H9 (cell line): ENCODE results near the gene ATAD5. TPM values are rescaled to one million over a fixed set of nuclear protein-coding genes. Genes with fewer than 3 reads are reported as not detected.

ENCODE experiments used
- DNase-seq: peaks from one replicate; pipeline ENCODE4 v3.0.0-alpha.2; 2017
- H2AFZ ChIP-seq: one replicate; pipeline ENCODE4 v1.6.1; 2013; ENCODE audit warnings: mild to moderate bottlenecking, low read length, control low read depth, moderate library complexity
- H2AK5ac ChIP-seq: 2 replicates; pipeline ENCODE4 v1.6.1; 2013; ENCODE audit warnings: low read length, control low read depth, mixed read lengths; ENCODE audit not compliant: insufficient read length
- H2BK120ac ChIP-seq: one replicate; pipeline ENCODE4 v1.6.1; 2013; ENCODE audit warnings: low read depth, mild to moderate bottlenecking, low read length, control low read depth, inconsistent platforms; ENCODE audit not compliant: poor library complexity, severe bottlenecking
- H2BK12ac ChIP-seq: 2 replicates; pipeline ENCODE4 v1.6.1; 2013; ENCODE audit warnings: low read length, control low read depth, mixed read lengths, low read depth; ENCODE audit not compliant: insufficient read length
- H2BK15ac ChIP-seq: 2 replicates; pipeline ENCODE4 v1.6.1; 2013; ENCODE audit warnings: low read depth, low read length, control low read depth
- H2BK20ac ChIP-seq: one replicate; pipeline ENCODE4 v1.6.1; 2013; ENCODE audit warnings: low read depth, mild to moderate bottlenecking, low read length, control low read depth, inconsistent platforms; ENCODE audit not compliant: poor library complexity, severe bottlenecking
- H2BK5ac ChIP-seq: 2 replicates; pipeline ENCODE4 v1.6.1; 2013; ENCODE audit warnings: low read length, control low read depth, mixed read lengths; ENCODE audit not compliant: insufficient read length
- H3K14ac ChIP-seq: 2 replicates; pipeline ENCODE4 v1.6.1; 2013; ENCODE audit warnings: low read length, control low read depth; ENCODE audit not compliant: insufficient read depth
- H3K18ac ChIP-seq: 2 replicates; pipeline ENCODE4 v1.6.1; 2013; ENCODE audit warnings: low read depth, mild to moderate bottlenecking, mixed read lengths, low read length, control low read depth; ENCODE audit not compliant: insufficient read length
- H3K23ac ChIP-seq: 2 replicates; pipeline ENCODE4 v1.6.1; 2013; ENCODE audit warnings: low read length, control low read depth, mixed read lengths, low read depth; ENCODE audit not compliant: insufficient read length
- H3K23me2 ChIP-seq: 2 replicates; pipeline ENCODE4 v1.6.1; 2013; ENCODE audit warnings: low read depth, mild to moderate bottlenecking, mixed read lengths, low read length, control low read depth; ENCODE audit not compliant: insufficient read length, poor library complexity, severe bottlenecking
- H3K27ac ChIP-seq: 2 replicates; pipeline ENCODE4 v1.5.1; 2013; ENCODE audit warnings: low read length, control low read depth, mixed read lengths, low read depth; ENCODE audit not compliant: insufficient read length
- H3K27me3 ChIP-seq: 2 replicates; pipeline ENCODE4 v1.6.1; 2013; ENCODE audit warnings: low read length, control low read depth, inconsistent platforms; ENCODE audit not compliant: insufficient read depth
- H3K4ac ChIP-seq: 2 replicates; pipeline ENCODE4 v1.6.1; 2013; ENCODE audit warnings: low read depth, mild to moderate bottlenecking, control low read depth, inconsistent platforms, low read length, moderate library complexity
- H3K4me1 ChIP-seq: 2 replicates; pipeline ENCODE4 v1.6.1; 2013; ENCODE audit warnings: low read length, control low read depth, inconsistent platforms; ENCODE audit not compliant: insufficient read depth
- H3K4me2 ChIP-seq: 2 replicates; pipeline ENCODE4 v1.6.1; 2013; ENCODE audit warnings: low read length, control low read depth, mixed read lengths; ENCODE audit not compliant: insufficient read length, insufficient read depth
- H3K56ac ChIP-seq: 2 replicates; pipeline ENCODE4 v1.6.1; 2013; ENCODE audit warnings: low read depth, mild to moderate bottlenecking, mixed read lengths, low read length, control low read depth; ENCODE audit not compliant: insufficient read length
- H3K79me1 ChIP-seq: 2 replicates; pipeline ENCODE4 v1.6.1; 2013; ENCODE audit warnings: low read depth, mild to moderate bottlenecking, moderate library complexity, low read length, control low read depth, inconsistent platforms; ENCODE audit not compliant: insufficient read depth, poor library complexity, severe bottlenecking
- H3K79me2 ChIP-seq: 2 replicates; pipeline ENCODE4 v1.6.1; 2013; ENCODE audit warnings: low read length, control low read depth, inconsistent platforms; ENCODE audit not compliant: insufficient read depth
- H3K9ac ChIP-seq: 2 replicates; pipeline ENCODE4 v1.6.1; 2013; ENCODE audit warnings: low read length, control low read depth, mixed read lengths; ENCODE audit not compliant: insufficient read length; ENCODE audit errors: extremely low read depth
- H3K9me3 ChIP-seq: one replicate; pipeline ENCODE4 v1.6.1; 2013; ENCODE audit warnings: low read depth, low read length, inconsistent platforms; ENCODE audit not compliant: control insufficient read depth
- H3T11ph ChIP-seq: one replicate; pipeline ENCODE4 v1.6.1; 2013; ENCODE audit warnings: mild to moderate bottlenecking, low read length, control low read depth, inconsistent platforms
- H4K20me1 ChIP-seq: one replicate; pipeline ENCODE4 v1.6.1; 2013; ENCODE audit not compliant: control insufficient read depth, insufficient read length, insufficient read depth
- H4K5ac ChIP-seq: 2 replicates; pipeline ENCODE4 v1.6.1; 2013; ENCODE audit warnings: low read depth, mild to moderate bottlenecking, mixed read lengths, low read length, control low read depth; ENCODE audit not compliant: insufficient read length
- H4K8ac ChIP-seq: replicated peaks from 2 replicates; pipeline ENCODE4 v1.6.1; 2013; ENCODE audit warnings: low read length, control low read depth, mixed read lengths, low read depth; ENCODE audit not compliant: insufficient read length
- H4K91ac ChIP-seq: 2 replicates; pipeline ENCODE4 v1.6.1; 2013; ENCODE audit warnings: low read depth, mild to moderate bottlenecking, moderate library complexity, mixed read lengths, low read length, control low read depth; ENCODE audit not compliant: insufficient read length
- H3K27ac Mint-ChIP-seq, 3 experiments: 2 replicates in 2 of 3; 3 replicates in 1 of 3; pipeline ENCODE4 v1.8.0; 2020 to 2021; ENCODE audit warnings: mixed read lengths in 3 of 3, mild to moderate bottlenecking in 1 of 3, moderate library complexity in 1 of 3
- H3K27me3 Mint-ChIP-seq: 2 replicates; pipeline ENCODE4 v1.8.0; 2021; ENCODE audit warnings: low read depth, mild to moderate bottlenecking, moderate library complexity, mixed read lengths
- H3K36me3 Mint-ChIP-seq, 3 experiments: 2 replicates in 2 of 3; 3 replicates in 1 of 3; pipeline ENCODE4 v1.8.0; 2020 to 2021; ENCODE audit warnings: low read depth in 3 of 3, mixed read lengths in 3 of 3; ENCODE audit not compliant: insufficient read depth in 1 of 3
- H3K4me1 Mint-ChIP-seq, 2 experiments: 2 replicates each; pipeline ENCODE4 v1.8.0; 2020; ENCODE audit warnings: mixed read lengths in 2 of 2
- H3K4me3 Mint-ChIP-seq, 2 experiments: 2 replicates in 1 of 2; 3 replicates in 1 of 2; pipeline ENCODE4 v1.8.0; 2020 to 2021; ENCODE audit warnings: mild to moderate bottlenecking in 2 of 2, mixed read lengths in 2 of 2, moderate library complexity in 1 of 2
- H3K9me3 Mint-ChIP-seq, 2 experiments: 2 replicates in 1 of 2; 3 replicates in 1 of 2; pipeline ENCODE4 v1.8.0; 2020; ENCODE audit warnings: mild to moderate bottlenecking in 2 of 2, mixed read lengths in 2 of 2, moderate library complexity in 1 of 2
- WGBS: extraction: QIAGEN DNeasy Blood & Tissue Kit; methylation state at CpG from one replicate; pipeline ENCODE4 v1.1.7; 2013; ENCODE audit warnings: missing lambda C conversion rate, low lambda C conversion rate, mixed read lengths; ENCODE audit not compliant: insufficient read length; ENCODE audit errors: extremely low coverage; 5-methylcytosine and 5-hydroxymethylcytosine counted together
- total RNA-seq: library from RNA; stranded (reverse); gene quantifications from 2 replicates; pipeline ENCODE4 v1.2.1, GENCODE V29; 2021
- TF ChIP-seq, protein P1 (sequence below): fragments of 200-600 bp; sonication (generic); conservative IDR thresholded peaks from 3 replicates; pipeline ENCODE4 v1.8.0; 2021; ENCODE audit warnings: antibody characterized with exemption, mild to moderate bottlenecking

Gene ATAD5
- total RNA-seq, 1 experiment from 2014 or later: 27.0 TPM

DNA sequence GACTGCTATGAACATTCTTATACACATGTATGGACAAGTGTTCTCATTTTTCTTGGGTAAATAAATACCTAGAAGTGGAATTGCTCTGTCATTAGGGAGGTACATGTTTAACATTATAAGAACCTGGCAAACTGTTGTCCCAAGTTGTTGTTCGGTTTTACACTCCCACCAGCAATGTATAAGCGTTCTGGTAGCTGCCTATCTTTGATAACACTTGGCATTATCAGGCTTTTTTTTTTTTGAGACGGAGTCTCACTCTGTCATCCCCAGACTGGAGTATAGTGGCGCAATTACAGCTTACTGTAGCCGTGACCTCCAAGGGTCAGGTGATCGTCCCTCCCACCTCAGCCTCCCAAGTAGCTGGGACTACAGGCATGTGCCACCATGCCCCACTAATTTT, 16.3 kb downstream of the ATAD5 start:
- Mint-ChIP-seq H3K27me3 (no peaks in the 10 kb centered on the region), H3K4me3 (no peak overlapping the region), H3K4me1 (no peaks in the 10 kb centered on the region), H3K27ac (no peak overlapping the region), H3K36me3 (peaks cover 21 to 57% (median 42%) of the 10 kb centered on the region in 3 experiments; a peak in 6 of 7 replicates), H3K9me3 (no peaks in the 10 kb centered on the region)
- Histone ChIP-seq H3K14ac (no peak overlapping the region), H4K5ac (no peak overlapping the region), H3K9ac (no peak overlapping the region), H2AFZ (no peak overlapping the region), H3K9me3 (no peaks in the 10 kb centered on the region), H3T11ph (no peak overlapping the region), H3K18ac (no peak overlapping the region), H3K23ac (no peak overlapping the region), H3K27me3 (no peaks in the 10 kb centered on the region), H3K23me2 (no peaks in the 10 kb centered on the region), H2BK120ac (no peak overlapping the region), H3K27ac (no peak overlapping the region), H4K20me1 (no peaks in the 10 kb centered on the region), H3K56ac (no peak overlapping the region), H2BK15ac (no peak overlapping the region), H2BK20ac (no peak overlapping the region), H3K4ac (no peak overlapping the region), H3K79me1 (no peaks in the 10 kb centered on the region), H2BK5ac (no peak overlapping the region), H4K91ac (no peak overlapping the region), H4K8ac (no peak overlapping the region), H3K79me2 (no peaks in the 10 kb centered on the region), H2AK5ac (no peak overlapping the region), H3K4me2 (no peak overlapping the region), H3K4me1 (no peaks in the 10 kb centered on the region), H2BK12ac (no peak overlapping the region)
- no peak for DNase-seq
- WGBS: no CpG with 5 or more reads among the region's 6 CpGs
- TF ChIP-seq, protein P1, sequence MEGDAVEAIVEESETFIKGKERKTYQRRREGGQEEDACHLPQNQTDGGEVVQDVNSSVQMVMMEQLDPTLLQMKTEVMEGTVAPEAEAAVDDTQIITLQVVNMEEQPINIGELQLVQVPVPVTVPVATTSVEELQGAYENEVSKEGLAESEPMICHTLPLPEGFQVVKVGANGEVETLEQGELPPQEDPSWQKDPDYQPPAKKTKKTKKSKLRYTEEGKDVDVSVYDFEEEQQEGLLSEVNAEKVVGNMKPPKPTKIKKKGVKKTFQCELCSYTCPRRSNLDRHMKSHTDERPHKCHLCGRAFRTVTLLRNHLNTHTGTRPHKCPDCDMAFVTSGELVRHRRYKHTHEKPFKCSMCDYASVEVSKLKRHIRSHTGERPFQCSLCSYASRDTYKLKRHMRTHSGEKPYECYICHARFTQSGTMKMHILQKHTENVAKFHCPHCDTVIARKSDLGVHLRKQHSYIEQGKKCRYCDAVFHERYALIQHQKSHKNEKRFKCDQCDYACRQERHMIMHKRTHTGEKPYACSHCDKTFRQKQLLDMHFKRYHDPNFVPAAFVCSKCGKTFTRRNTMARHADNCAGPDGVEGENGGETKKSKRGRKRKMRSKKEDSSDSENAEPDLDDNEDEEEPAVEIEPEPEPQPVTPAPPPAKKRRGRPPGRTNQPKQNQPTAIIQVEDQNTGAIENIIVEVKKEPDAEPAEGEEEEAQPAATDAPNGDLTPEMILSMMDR: no peak
